ENCODE data around the gene NLRP11. TPM values are rescaled to one million over a fixed set of nuclear protein-coding genes. Genes with fewer than 3 reads are reported as not detected.

The NLRP11 gene
- total RNA-seq = not detected

- DNase-seq = no peak
- Mint-ChIP-seq H3K27me3 (ENCODE audit: low read depth) (peaks cover 6% of the 10 kb centered on the region), H3K4me1 (ENCODE audit: low read depth) (no peaks in the 10 kb centered on the region), H3K4me3 (no peak within 1 kb of the TSS), H3K36me3 (ENCODE audit: insufficient read depth in 2 of 2) (peaks cover 0 to 2% of the 10 kb centered on the region in 2 donors), H3K27ac (no peak within 1 kb of the TSS), H3K9me3 (peaks cover 2 to 3% of the 10 kb centered on the region in 2 donors)
- no peak for ATAC-seq (replicated peaks in 1 of 2)
Measured at GRCh38 chr19:55831846-55832245, at the start of gene NLRP11. Gene NLRP11, minus strand, starts transcription at chr19:55831999. Its CDS starts 13,825 bp downstream, at chr19:55818174.

GRCh38 chr19:55877211-55877610 lies 45.4 kb upstream of the NLRP11 start:
- ATAC-seq (replicated peaks in 1 of 2) (no peak), DNase-seq (no peak)
- no peak overlapping the region for H3K4me3 Mint-ChIP-seq
- H3K36me3 Mint-ChIP-seq (ENCODE audit: insufficient read depth in 2 of 2) = peaks cover 0 to 1% of the 10 kb centered on the region in 2 donors
- H3K27me3 Mint-ChIP-seq (ENCODE audit: low read depth) = no peaks in the 10 kb centered on the region
- no peak overlapping the region for H3K27ac Mint-ChIP-seq
- peaks cover 4 to 10% of the 10 kb centered on the region in 2 donors for H3K9me3 Mint-ChIP-seq
- no peaks in the 10 kb centered on the region for H3K4me1 Mint-ChIP-seq (ENCODE audit: low read depth)

- DNase-seq (no peak), ATAC-seq (replicated peaks in 1 of 2) (no peak)
- no peak overlapping the region for H3K27ac Mint-ChIP-seq
- no peaks in the 10 kb centered on the region for H3K4me1 Mint-ChIP-seq (ENCODE audit: low read depth)
- H3K27me3 Mint-ChIP-seq (ENCODE audit: low read depth) = no peaks in the 10 kb centered on the region
- H3K4me3 Mint-ChIP-seq = no peak overlapping the region
- H3K36me3 Mint-ChIP-seq (ENCODE audit: insufficient read depth in 2 of 2) = peaks cover 0 to 8% of the 10 kb centered on the region in 2 donors
- peaks cover 2 to 18% of the 10 kb centered on the region in 2 donors for H3K9me3 Mint-ChIP-seq
Measured at GRCh38 chr19:55870736-55871135, 38.9 kb upstream of the NLRP11 start.

GRCh38 chr19:55867101-55867500 lies 35.3 kb upstream of the NLRP11 start:
- no peak for ATAC-seq (replicated peaks in 1 of 2)
- Mint-ChIP-seq H3K27me3 (ENCODE audit: low read depth) (no peaks in the 10 kb centered on the region), H3K9me3 (peaks cover 4 to 17% of the 10 kb centered on the region in 2 donors), H3K4me1 (ENCODE audit: low read depth) (no peaks in the 10 kb centered on the region), H3K27ac (no peak overlapping the region), H3K4me3 (no peak overlapping the region), H3K36me3 (ENCODE audit: insufficient read depth in 2 of 2) (peaks cover 0 to 8% of the 10 kb centered on the region in 2 donors)
- no peak for DNase-seq

- Mint-ChIP-seq H3K36me3 (ENCODE audit: insufficient read depth in 2 of 2) (peaks cover 0 to 8% of the 10 kb centered on the region in 2 donors), H3K27me3 (ENCODE audit: low read depth) (no peaks in the 10 kb centered on the region), H3K27ac (no peak overlapping the region), H3K9me3 (peaks cover 6 to 17% of the 10 kb centered on the region in 2 donors), H3K4me3 (no peak overlapping the region), H3K4me1 (ENCODE audit: low read depth) (no peaks in the 10 kb centered on the region)
- no peak for ATAC-seq (replicated peaks in 1 of 2)
- no peak for DNase-seq
Measured at GRCh38 chr19:55866521-55866920, 34.7 kb upstream of the NLRP11 start.

- no peaks in the 10 kb centered on the region for H3K4me1 Mint-ChIP-seq (ENCODE audit: low read depth)
- no peaks in the 10 kb centered on the region for H3K36me3 Mint-ChIP-seq (ENCODE audit: insufficient read depth in 2 of 2)
- H3K27ac Mint-ChIP-seq = no peak overlapping the region
- H3K9me3 Mint-ChIP-seq = peaks cover 0 to 5% of the 10 kb centered on the region in 2 donors
- ATAC-seq (replicated peaks in 1 of 2) (no peak), DNase-seq (no peak)
- H3K4me3 Mint-ChIP-seq = no peak overlapping the region
- H3K27me3 Mint-ChIP-seq (ENCODE audit: low read depth) = no peaks in the 10 kb centered on the region
Measured at GRCh38 chr19:55858969-55859368, 27.2 kb upstream of the NLRP11 start.

GRCh38 chr19:55858401-55858800 lies 26.6 kb upstream of the NLRP11 start:
- Mint-ChIP-seq H3K9me3 (peaks cover 3 to 8% of the 10 kb centered on the region in 2 donors), H3K4me3 (no peak overlapping the region), H3K27me3 (ENCODE audit: low read depth) (no peaks in the 10 kb centered on the region), H3K4me1 (ENCODE audit: low read depth) (no peaks in the 10 kb centered on the region), H3K27ac (no peak overlapping the region), H3K36me3 (ENCODE audit: insufficient read depth in 2 of 2) (no peaks in the 10 kb centered on the region)
- DNase-seq (no peak), ATAC-seq (replicated peaks in 1 of 2) (no peak)

- Mint-ChIP-seq H3K4me1 (ENCODE audit: low read depth) (no peaks in the 10 kb centered on the region), H3K27me3 (ENCODE audit: low read depth) (no peaks in the 10 kb centered on the region), H3K36me3 (ENCODE audit: insufficient read depth in 2 of 2) (no peaks in the 10 kb centered on the region), H3K27ac (no peak overlapping the region), H3K9me3 (peaks cover 3 to 6% of the 10 kb centered on the region in 2 donors), H3K4me3 (no peak overlapping the region)
- no peak for ATAC-seq (replicated peaks in 1 of 2)
- no peak for DNase-seq
Measured at GRCh38 chr19:55857974-55858373, 26.2 kb upstream of the NLRP11 start.

GRCh38 chr19:55857149-55857548 lies 25.4 kb upstream of the NLRP11 start:
- no peak for DNase-seq
- Mint-ChIP-seq H3K36me3 (ENCODE audit: insufficient read depth in 2 of 2) (peaks cover 0 to under 1% of the 10 kb centered on the region in 2 donors), H3K9me3 (peaks cover 4 to 8% of the 10 kb centered on the region in 2 donors), H3K4me1 (ENCODE audit: low read depth) (no peaks in the 10 kb centered on the region), H3K4me3 (no peak overlapping the region), H3K27ac (no peak overlapping the region), H3K27me3 (ENCODE audit: low read depth) (no peaks in the 10 kb centered on the region)
- ATAC-seq (replicated peaks in 1 of 2) = no peak

- peaks cover 8 to 9% of the 10 kb centered on the region in 2 donors for H3K9me3 Mint-ChIP-seq
- no peak for ATAC-seq (replicated peaks in 1 of 2)
Measured at GRCh38 chr19:55855160-55855559, 23.4 kb upstream of the NLRP11 start.

GRCh38 chr19:55838906-55839305 lies 7.1 kb upstream of the NLRP11 start:
- no peak overlapping the region for H3K4me3 Mint-ChIP-seq
- ATAC-seq (replicated peaks in 1 of 2) (no peak), DNase-seq (no peak)
- H3K27ac Mint-ChIP-seq = no peak overlapping the region
- H3K9me3 Mint-ChIP-seq = peaks cover 2 to 5% of the 10 kb centered on the region in 2 donors
- H3K4me1 Mint-ChIP-seq (ENCODE audit: low read depth) = no peaks in the 10 kb centered on the region
- H3K27me3 Mint-ChIP-seq (ENCODE audit: low read depth) = no peaks in the 10 kb centered on the region
- peaks cover 2% of the 10 kb centered on the region in 2 donors for H3K36me3 Mint-ChIP-seq (ENCODE audit: insufficient read depth in 2 of 2)

More at GRCh38 chr19:55855160-55855559, 23.4 kb upstream of the NLRP11 start:
- DNase-seq = no peak
- Mint-ChIP-seq H3K27ac (no peak overlapping the region), H3K4me3 (no peak overlapping the region), H3K27me3 (ENCODE audit: low read depth) (no peaks in the 10 kb centered on the region), H3K4me1 (ENCODE audit: low read depth) (no peaks in the 10 kb centered on the region), H3K36me3 (ENCODE audit: insufficient read depth in 2 of 2) (peaks cover 1 to 5% of the 10 kb centered on the region in 2 donors)

- no peak for DNase-seq
- H3K4me3 Mint-ChIP-seq = no peak overlapping the region
- H3K27me3 Mint-ChIP-seq (ENCODE audit: low read depth) = no peaks in the 10 kb centered on the region
- H3K36me3 Mint-ChIP-seq (ENCODE audit: insufficient read depth in 2 of 2) = peaks cover 0 to 2% of the 10 kb centered on the region in 2 donors
- no peak overlapping the region for H3K27ac Mint-ChIP-seq
- H3K4me1 Mint-ChIP-seq (ENCODE audit: low read depth) = no peaks in the 10 kb centered on the region
- no peak for ATAC-seq (replicated peaks in 1 of 2)
- peaks cover 0 to 4% of the 10 kb centered on the region in 2 donors for H3K9me3 Mint-ChIP-seq
Measured at GRCh38 chr19:55838251-55838650, 6.5 kb upstream of the NLRP11 start.

- no peak within 1 kb of the TSS for H3K27ac Mint-ChIP-seq
- H3K4me1 Mint-ChIP-seq (ENCODE audit: low read depth) = no peaks in the 10 kb centered on the region
- no peak for ATAC-seq (replicated peaks in 1 of 2)
- no peak within 1 kb of the TSS for H3K4me3 Mint-ChIP-seq
- DNase-seq = no peak
- H3K27me3 Mint-ChIP-seq (ENCODE audit: low read depth) = no peaks in the 10 kb centered on the region
- H3K9me3 Mint-ChIP-seq = peaks cover 0 to 4% of the 10 kb centered on the region in 2 donors
- H3K36me3 Mint-ChIP-seq (ENCODE audit: insufficient read depth in 2 of 2) = peaks cover 0 to 2% of the 10 kb centered on the region in 2 donors
Measured at GRCh38 chr19:55836340-55836739, 4.5 kb upstream of the NLRP11 start, which contains the start of gene NLRP4. Gene NLRP4, plus strand, starts transcription at chr19:55836540. Its CDS starts 15,541 bp downstream, at chr19:55852081.

- no peak for DNase-seq
- H3K27me3 Mint-ChIP-seq (ENCODE audit: low read depth) = peaks cover 6% of the 10 kb centered on the region
- no peaks in the 10 kb centered on the region for H3K4me1 Mint-ChIP-seq (ENCODE audit: low read depth)
- peaks cover 0 to 2% of the 10 kb centered on the region in 2 donors for H3K36me3 Mint-ChIP-seq (ENCODE audit: insufficient read depth in 2 of 2)
- H3K27ac Mint-ChIP-seq = no peak overlapping the region
- no peak for ATAC-seq (replicated peaks in 1 of 2)
- H3K4me3 Mint-ChIP-seq = no peak overlapping the region
- peaks cover 2 to 3% of the 10 kb centered on the region in 2 donors for H3K9me3 Mint-ChIP-seq
Measured at GRCh38 chr19:55832676-55833075, 877 bp upstream of the NLRP11 start.
